Stimulated activated CD4-positive, alpha-beta T cell treated with anti-CD3 and anti-CD28 coated beads, TNF-alpha, amount 100 ng/mL, for 24 hours (primary cell): Measurements from ENCODE around the gene PDE7B.
"Not testable (repeated sequence)": the region's sequence is repeated elsewhere in the genome, so short reads cannot be mapped to it uniquely, and the experiment has no call there.

Experiments used
- DNase-seq, 3 experiments: peaks; one replicate each; pipeline ENCODE4 v3.0.0-alpha.2; 2020; ENCODE audit warnings: low read depth in 3 of 3

The PDE7B gene

GRCh38 chr6:136180704-136181511 is 329.4 kb downstream of the PDE7B start:
- DNase-seq, result no peak

GRCh38 chr6:136181512-136181833 is 330.0 kb downstream of the PDE7B start:
- DNase-seq, result no peak

DNA sequence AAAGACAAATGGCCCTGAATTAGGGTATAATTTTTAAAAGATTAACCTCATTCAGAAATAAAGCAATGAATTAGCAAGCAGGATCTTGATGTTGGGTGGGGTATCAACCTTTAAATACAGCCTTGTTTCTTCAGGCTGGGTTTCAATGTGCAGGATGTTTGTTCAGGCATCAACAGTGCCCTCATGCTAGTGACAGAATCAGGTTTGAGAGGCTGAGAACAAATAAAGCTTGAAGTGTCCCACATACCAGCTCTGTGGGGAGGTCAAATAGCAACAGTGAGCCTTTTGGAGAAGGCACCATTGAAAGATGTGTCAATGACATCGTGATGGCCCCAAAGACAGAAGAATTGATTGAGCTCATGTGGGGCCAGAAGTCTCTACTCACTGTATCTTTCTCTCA is 330.4 kb downstream of the PDE7B start:
- DNase-seq, result no peak

DNA sequence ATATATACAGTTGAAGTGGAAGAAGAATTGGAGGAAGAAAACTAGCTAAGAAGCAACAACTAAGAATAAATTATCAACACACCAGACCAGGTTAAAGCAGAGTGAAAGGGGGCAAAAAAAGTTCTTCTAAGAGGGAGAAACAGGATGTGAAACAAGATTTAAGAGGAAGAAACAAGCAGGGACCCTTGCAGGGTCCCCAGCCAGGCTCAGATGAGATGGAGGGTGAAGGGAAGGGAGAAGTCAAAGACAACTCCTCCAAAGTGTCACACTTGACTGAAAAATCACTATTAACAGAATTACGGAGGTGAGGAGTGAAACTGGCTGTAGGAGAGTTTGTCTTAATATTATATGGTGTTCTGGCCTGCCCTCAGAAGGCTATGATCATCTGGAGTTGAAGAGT is 333.2 kb downstream of the PDE7B start:
- DNase-seq, result no peak

DNA sequence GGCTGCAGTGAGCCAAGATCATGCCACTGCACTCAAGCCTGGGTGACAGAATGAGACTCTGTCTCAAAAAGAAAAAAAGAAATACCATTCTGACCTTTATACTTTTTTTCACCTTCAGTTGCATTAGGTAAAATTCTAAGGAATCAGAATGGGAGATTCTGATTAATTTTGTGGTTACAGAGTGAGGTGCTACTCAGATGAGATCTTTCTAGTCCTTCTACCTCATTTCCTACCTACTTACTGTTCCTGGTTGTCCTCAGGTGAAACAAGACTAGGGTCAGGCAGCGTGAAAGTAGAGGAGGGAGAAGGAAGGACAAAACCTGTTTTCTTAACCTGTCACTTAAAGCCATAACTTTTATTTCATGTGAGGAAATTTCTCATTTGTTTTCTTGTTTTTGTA is 334.9 kb downstream of the PDE7B start:
- no peak for DNase-seq

DNA sequence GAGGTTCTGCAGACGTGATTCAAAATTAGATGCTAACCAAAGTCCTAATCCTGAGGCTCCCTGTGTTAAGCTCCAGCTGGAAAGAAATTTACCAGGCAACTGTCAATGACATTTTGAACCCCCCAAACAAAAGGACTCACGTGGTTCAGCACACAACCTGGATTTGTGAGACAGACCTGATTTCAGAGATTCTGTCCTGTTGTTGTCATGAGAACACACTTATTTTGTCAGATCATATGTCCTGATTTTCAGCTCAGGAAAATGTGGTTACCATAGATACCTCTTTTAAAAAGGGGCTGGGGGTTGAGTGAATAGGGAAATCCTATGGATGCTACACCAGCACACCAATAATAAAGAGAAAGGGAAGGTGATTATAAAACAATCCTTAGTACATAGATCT is 337.0 kb downstream of the PDE7B start:
- no peak for DNase-seq

- DNase-seq, result no peak
These were observed 337.6 kb downstream of the PDE7B start for GRCh38 chr6:136189104-136189503.

DNA sequence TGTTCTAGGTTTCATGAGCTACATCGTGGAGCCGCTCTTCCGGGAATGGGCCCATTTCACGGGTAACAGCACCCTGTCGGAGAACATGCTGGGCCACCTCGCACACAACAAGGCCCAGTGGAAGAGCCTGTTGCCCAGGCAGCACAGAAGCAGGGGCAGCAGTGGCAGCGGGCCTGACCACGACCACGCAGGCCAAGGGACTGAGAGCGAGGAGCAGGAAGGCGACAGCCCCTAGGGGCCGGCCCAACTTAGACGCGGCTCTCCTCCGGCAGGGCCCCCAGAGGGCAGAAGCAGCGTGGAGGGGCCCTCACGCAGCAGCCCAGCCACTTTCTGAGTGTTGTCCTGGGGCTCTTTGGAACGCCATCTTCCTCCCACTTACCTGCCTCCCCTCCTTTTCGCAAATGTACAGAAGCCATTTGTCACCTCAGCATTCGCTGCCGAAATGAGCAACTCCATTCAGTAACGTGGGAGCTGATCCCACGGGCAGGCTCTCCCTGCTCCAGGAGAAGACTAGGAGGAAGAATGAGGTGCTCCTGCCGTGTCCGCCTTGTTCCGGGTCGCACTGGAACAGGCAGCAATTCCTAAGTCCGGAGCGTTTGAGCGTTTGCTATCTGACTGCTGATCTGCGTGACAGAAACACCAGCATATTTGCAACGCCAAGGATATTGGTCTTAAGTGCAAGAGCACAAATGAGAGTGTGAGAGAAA is 340.3 kb downstream of the PDE7B start:
- DNase-seq, result no peak

- no peak for DNase-seq
These were observed 341.4 kb downstream of the PDE7B start for GRCh38 chr6:136192902-136193301.

DNA sequence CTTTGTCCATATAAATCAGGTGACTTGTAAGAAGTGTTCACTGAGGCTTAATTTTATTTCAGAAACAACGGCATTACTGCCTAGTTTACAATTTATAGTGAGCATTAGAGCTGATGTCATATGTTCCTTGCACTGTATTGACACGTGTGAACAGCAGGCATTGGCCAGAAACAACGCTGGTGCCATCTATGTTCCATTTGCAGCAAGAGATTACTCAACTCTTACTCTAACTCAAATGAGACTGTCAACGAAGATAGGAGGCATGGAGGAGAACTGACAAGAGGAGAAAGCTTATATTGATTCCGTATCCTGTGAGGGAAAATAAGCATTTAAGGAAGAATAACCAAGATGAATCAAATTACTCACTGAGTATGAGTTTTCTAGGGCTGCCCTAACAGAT is 350.2 kb downstream of the PDE7B start:
- DNase-seq, result no peak

- no peak for DNase-seq
These were observed 357.3 kb downstream of the PDE7B start for GRCh38 chr6:136208783-136209182.

DNA sequence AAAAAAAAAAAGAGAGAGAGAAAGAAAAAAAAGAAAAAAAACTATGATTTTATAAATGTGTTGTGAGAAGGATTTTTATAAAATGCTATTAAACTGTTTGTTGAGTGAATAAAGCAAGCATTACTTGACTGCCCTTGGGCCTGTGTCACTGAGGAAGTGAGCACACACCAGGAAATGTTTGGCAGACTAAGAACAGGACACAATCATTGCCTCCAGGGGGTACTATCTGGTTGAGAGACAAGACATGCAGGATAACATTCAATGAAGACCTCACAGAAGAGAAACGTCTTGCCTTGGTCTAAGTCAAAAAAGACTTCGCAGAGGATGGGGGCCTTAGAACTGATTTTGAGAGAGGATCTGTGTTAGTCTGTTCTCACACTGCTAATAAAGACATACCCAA is 358.0 kb downstream of the PDE7B start:
- DNase-seq, result no peak

DNA sequence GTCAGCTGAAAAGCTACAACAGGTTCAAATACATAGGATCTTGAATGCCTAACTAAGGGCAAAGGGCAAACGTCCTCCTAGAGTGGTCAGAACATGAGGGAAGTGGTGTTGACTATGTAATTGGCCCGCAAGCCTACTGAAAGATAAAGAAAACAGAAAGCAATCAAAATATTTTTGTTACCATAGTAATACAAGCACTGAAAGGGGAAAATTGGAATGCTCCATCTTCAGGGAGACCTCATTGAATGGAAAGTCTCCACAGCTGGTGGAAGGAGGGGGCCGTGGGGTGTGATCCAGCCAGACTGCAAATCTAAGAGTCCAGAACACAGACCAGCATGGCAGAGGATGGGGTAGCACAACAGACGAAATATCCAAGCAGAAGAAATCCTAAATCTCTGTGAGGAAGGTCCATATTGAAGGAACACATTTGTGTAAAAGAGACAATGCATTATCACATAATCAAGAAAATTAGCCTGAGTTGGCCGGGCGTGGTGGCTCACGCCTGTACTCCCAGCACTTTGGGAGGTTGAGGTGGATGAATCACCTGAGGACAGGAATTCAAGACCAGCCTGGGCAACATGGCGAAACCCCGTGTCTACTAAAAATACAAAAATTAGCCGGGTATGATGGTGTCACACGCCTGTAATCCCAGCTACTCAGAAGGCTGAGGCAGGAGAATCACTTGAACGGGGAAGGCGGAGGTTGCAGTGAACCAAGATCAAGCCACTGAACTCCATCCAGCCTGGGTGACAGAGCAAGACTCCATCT is 359.1 kb downstream of the PDE7B start:
- no peak for DNase-seq

GRCh38 chr6:136212608-136213007 is 361.1 kb downstream of the PDE7B start:
- no peak for DNase-seq

DNA sequence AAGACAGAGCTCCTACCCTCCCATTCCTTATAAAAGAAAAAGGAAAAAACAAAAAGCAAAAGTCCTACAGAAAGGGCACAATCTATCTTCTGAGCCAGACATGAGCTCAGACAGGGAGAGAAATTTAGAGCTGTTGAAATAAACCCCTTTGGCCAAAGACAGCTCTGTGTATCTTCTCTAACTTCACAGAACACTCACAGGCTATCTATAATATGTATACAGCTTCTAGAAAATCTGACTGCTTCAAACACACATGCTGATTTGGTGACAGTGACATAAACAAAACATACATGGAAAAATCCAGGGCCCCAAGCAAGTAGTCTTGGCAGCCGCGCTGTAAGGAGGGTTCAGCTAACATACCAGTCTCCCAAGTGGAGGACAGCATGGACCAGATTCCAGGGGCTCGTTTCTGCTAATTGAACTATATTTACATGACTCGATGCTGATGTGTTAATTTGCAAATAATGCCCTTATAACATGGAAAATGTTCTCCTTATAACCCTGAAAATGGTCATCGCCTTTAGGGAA is 361.6 kb downstream of the PDE7B start:
- no peak for DNase-seq

- DNase-seq, result no peak
These were observed 362.4 kb downstream of the PDE7B start for GRCh38 chr6:136213853-136214252.

DNA sequence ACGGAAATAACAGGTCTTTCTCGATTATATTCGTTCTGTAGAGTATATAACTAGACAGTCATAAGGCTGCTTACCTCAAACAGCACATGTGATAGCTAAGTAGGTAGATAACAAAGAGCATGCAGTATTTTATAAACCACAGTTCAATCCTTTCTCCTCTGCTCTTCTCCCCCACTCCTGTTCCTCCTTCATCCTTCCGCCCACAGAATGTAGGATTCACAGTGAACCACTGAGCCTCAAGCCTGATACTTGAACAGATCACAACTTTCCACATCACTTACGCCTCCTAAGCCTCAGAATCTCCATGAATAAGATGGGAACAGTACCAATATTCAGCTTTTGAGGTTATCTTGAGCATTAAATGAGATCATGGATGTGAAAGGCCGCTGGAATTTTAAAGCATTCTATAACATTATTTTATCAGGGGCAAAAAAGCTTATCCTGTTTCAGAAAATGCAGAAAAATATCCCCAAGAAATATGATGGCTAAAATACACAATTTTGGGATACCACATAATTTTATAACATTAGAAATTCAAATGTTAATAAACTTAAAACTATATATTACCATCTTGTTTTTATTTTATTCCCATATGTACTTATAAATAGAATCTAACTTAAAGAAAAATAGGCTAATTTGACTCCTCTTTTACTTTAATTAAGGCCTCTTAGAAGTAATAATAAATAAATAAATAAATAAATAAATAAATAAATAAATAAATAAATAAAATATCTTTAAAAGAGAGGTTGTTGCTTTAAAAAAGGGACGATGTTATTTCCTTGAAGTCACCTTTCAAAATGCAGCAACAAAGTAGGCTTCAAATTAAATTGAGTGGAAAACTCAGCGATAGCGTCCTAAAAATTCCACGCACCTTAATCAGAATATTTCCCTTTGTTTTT is 365.3 kb downstream of the PDE7B start:
- DNase-seq, result no peak

GRCh38 chr6:136224974-136225373 is 373.5 kb downstream of the PDE7B start:
- not testable (repeated sequence) for DNase-seq

- DNase-seq, result peak; percentile 4 to 26 (median 16)
These were observed 374.0 kb downstream of the PDE7B start for GRCh38 chr6:136225496-136225895.

- peak in 2 of 3 experiments; percentile 37 to 38 for DNase-seq
These were observed 374.6 kb downstream of the PDE7B start for GRCh38 chr6:136226027-136226673.
